DND-41 (cell line): ENCODE measurements around the gene PRKCA.

ENCODE experiments used
- CTCF ChIP-seq: IDR thresholded peaks from 2 replicates; pipeline ENCODE4 v1.5.1; 2012; ENCODE audit warnings: borderline replicate concordance, low read length, moderate library complexity, mild to moderate bottlenecking; ENCODE audit not compliant: poor library complexity, severe bottlenecking; ENCODE audit errors: extremely low read depth
- EZH2 ChIP-seq: IDR thresholded peaks from 3 replicates; pipeline ENCODE4 v1.6.1; 2012; ENCODE audit warnings: borderline replicate concordance, low read depth, mild to moderate bottlenecking, moderate library complexity, low read length, inconsistent platforms; ENCODE audit not compliant: severe bottlenecking

GRCh38 chr17:66859353-66859752, 556.9 kb downstream of the PRKCA start:
- TF ChIP-seq CTCF (no peak), EZH2 (no peak)
